Right atrium auricular region (tissue), 2 donors: ENCODE data around the gene MPHOSPH9. TPM values are rescaled to one million over a fixed set of nuclear protein-coding genes. Genes with fewer than 3 reads are reported as not detected.

Experiments
- DNase-seq: peaks from one replicate; pipeline ENCODE4 v3.0.0-alpha.2; 2019; ENCODE audit warnings: low spot score
- H3K27ac ChIP-seq, 2 donors: fragments of 200-600 bp; sonication (generic); 1 replicate in 1 of 2; 2 replicates in 1 of 2; pipeline ENCODE4 v1.5.1; 2016 to 2019
- H3K27me3 ChIP-seq, 2 donors: fragments of 200-600 bp; sonication (generic); one replicate each; pipeline versions ENCODE4 v1.5.1 to v1.6.0; 2017 to 2019
- H3K36me3 ChIP-seq: fragments of 200-600 bp; sonication (generic); one replicate; pipeline ENCODE4 v1.5.1; 2016
- H3K4me1 ChIP-seq, 2 donors: fragments of 200-600 bp; sonication (generic); one replicate each; pipeline versions ENCODE4 v1.5.1 to v1.6.0; 2017 to 2019
- H3K4me3 ChIP-seq, 2 donors: fragments of 200-600 bp; sonication (generic); 1 replicate in 1 of 2; 2 replicates in 1 of 2; pipeline ENCODE4 v1.5.1; 2017 to 2019; ENCODE audit warnings: mild to moderate bottlenecking in 1 of 2, moderate library complexity in 1 of 2
- H3K9me3 ChIP-seq, 2 donors: fragments of 200-600 bp; sonication (generic); one replicate each; pipeline ENCODE4 v1.5.1; 2019
- CTCF ChIP-seq, 2 donors: fragments of 200-600 bp; sonication (generic); IDR thresholded peaks; one replicate each; pipeline ENCODE4 v1.5.1; 2019; ENCODE audit warnings: antibody characterized with exemption in 2 of 2
- total RNA-seq, 2 donors: library from RNA; depleted of rRNA; stranded (reverse); fragments of >200 nt; gene quantifications; one replicate each; pipeline ENCODE4 v1.1.0, GENCODE V29; 2016

The MPHOSPH9 gene
- total RNA-seq, 2 donors from 2014 or later, result 21.0 to 33.7 TPM

- no peak for TF ChIP-seq CTCF (IDR thresholded peaks at IDR 0.05)
- Histone ChIP-seq H3K4me1 (peaks cover 0 to 28% of the 10 kb centered on the region in 2 donors), H3K27ac (no peak overlapping the region)
These were observed 98.1 kb downstream of the MPHOSPH9 start for GRCh38 chr12:123134826-123135225.

GRCh38 chr12:123134271-123134671 is 98.7 kb downstream of the MPHOSPH9 start:
- Histone ChIP-seq H3K4me1 (peaks cover 0 to 23% of the 10 kb centered on the region in 2 donors), H3K36me3 (no peaks in the 10 kb centered on the region), H3K4me3 (no peak overlapping the region), H3K9me3 (no peaks in the 10 kb centered on the region), H3K27me3 (no peaks in the 10 kb centered on the region), H3K27ac (no peak overlapping the region)
- no peak for DNase-seq
- no peak for TF ChIP-seq CTCF (IDR thresholded peaks at IDR 0.05)

More at GRCh38 chr12:123134826-123135225, 98.1 kb downstream of the MPHOSPH9 start:
- Histone ChIP-seq H3K9me3 (no peaks in the 10 kb centered on the region), H3K27me3 (no peaks in the 10 kb centered on the region), H3K4me3 (no peak overlapping the region), H3K36me3 (no peaks in the 10 kb centered on the region)
- DNase-seq, result no peak

- no peaks in the 10 kb centered on the region for H3K27me3 ChIP-seq
- no peak overlapping the region for H3K4me3 ChIP-seq
- DNase-seq, result no peak
- H3K27ac ChIP-seq, result no peak overlapping the region
- TF ChIP-seq CTCF (IDR thresholded peaks at IDR 0.05), result no peak
- no peaks in the 10 kb centered on the region for H3K36me3 ChIP-seq
- H3K9me3 ChIP-seq, result no peaks in the 10 kb centered on the region
- peaks cover 0 to 23% of the 10 kb centered on the region in 2 donors for H3K4me1 ChIP-seq
These were observed 99.2 kb downstream of the MPHOSPH9 start for GRCh38 chr12:123133701-123134100.

- Histone ChIP-seq H3K4me3 (no peak overlapping the region), H3K9me3 (no peaks in the 10 kb centered on the region), H3K27ac (peak overlapping the region; percentile 83 to 85), H3K27me3 (no peaks in the 10 kb centered on the region), H3K36me3 (no peaks in the 10 kb centered on the region), H3K4me1 (peaks cover 0 to 23% of the 10 kb centered on the region in 2 donors)
- no peak for DNase-seq
- no peak for TF ChIP-seq CTCF (IDR thresholded peaks at IDR 0.05)
These were observed 99.9 kb downstream of the MPHOSPH9 start for GRCh38 chr12:123132951-123133619.

- Histone ChIP-seq H3K27ac (peak overlapping the region; percentile 83 to 85), H3K27me3 (no peaks in the 10 kb centered on the region), H3K9me3 (no peaks in the 10 kb centered on the region), H3K4me3 (no peak overlapping the region), H3K4me1 (peaks cover 0 to 29% of the 10 kb centered on the region in 2 donors), H3K36me3 (no peaks in the 10 kb centered on the region)
- no peak for TF ChIP-seq CTCF (IDR thresholded peaks at IDR 0.05)
- peak; percentile 63 for DNase-seq
These were observed 101.0 kb downstream of the MPHOSPH9 start for GRCh38 chr12:123131879-123132402.
